ENCODE measurements around the gene OR56B1.

- TF ChIP-seq POLR2A (IDR thresholded peaks at IDR 0.05) (no peak), CTCF (IDR thresholded peaks at IDR 0.05) (no peak)
Observed at GRCh38 chr11:5783255-5783654, 47.0 kb downstream of the OR56B1 start, which contains the start of gene OR52N5.

Measured in testis (tissue), 2 donors.